Limb (tissue), 2 donors: ENCODE data around the gene SLC28A1.
"Not testable (repeated sequence)": the region's sequence is repeated elsewhere in the genome, so short reads cannot be mapped to it uniquely, and the experiment has no call there.

ENCODE experiments used
- DNase-seq, 2 donors: peaks; one replicate each; pipeline ENCODE4 v3.0.0-alpha.2; 2016; ENCODE audit errors: extremely low spot score in 2 of 2

Gene SLC28A1

GRCh38 chr15:84970843-84971242, 86.4 kb downstream of the SLC28A1 start:
- no peak for DNase-seq

- DNase-seq = no peak
Measured at GRCh38 chr15:84973492-84974460, 89.3 kb downstream of the SLC28A1 start.

GRCh38 chr15:84975871-84976351, 91.4 kb downstream of the SLC28A1 start:
- no peak for DNase-seq

GRCh38 chr15:84976746-84977345, 92.4 kb downstream of the SLC28A1 start:
- DNase-seq = no peak

GRCh38 chr15:84979651-84980050, 95.2 kb downstream of the SLC28A1 start:
- no peak for DNase-seq

GRCh38 chr15:84980196-84981053, 96.0 kb downstream of the SLC28A1 start:
- peak; percentile 79 to 90 for DNase-seq

- DNase-seq = peak; percentile 93 to 97
Measured at GRCh38 chr15:84981054-84981710, 96.7 kb downstream of the SLC28A1 start.

- DNase-seq = peak; percentile 37 to 69
Measured at GRCh38 chr15:84981711-84982300, 97.3 kb downstream of the SLC28A1 start, which contains the start of gene PDE8A. PDE8A (plus strand) TSS chr15:84981856; CDS start chr15:84982163, 307 bp downstream.

GRCh38 chr15:84982301-84982920, 97.9 kb downstream of the SLC28A1 start:
- peak in 1 of 2 donors; percentile 53 for DNase-seq

GRCh38 chr15:84983294-84983693, 98.8 kb downstream of the SLC28A1 start:
- no peak for DNase-seq

GRCh38 chr15:84983711-84984110, 99.2 kb downstream of the SLC28A1 start:
- DNase-seq = no peak

- DNase-seq = no peak
Measured at GRCh38 chr15:84985158-84985557, 100.7 kb downstream of the SLC28A1 start.

- DNase-seq = not testable (repeated sequence)
Measured at GRCh38 chr15:84987351-84987750, 102.9 kb downstream of the SLC28A1 start.

GRCh38 chr15:84987949-84988624, 103.6 kb downstream of the SLC28A1 start:
- DNase-seq = no peak

GRCh38 chr15:84988909-84989644, 104.6 kb downstream of the SLC28A1 start:
- no peak for DNase-seq

GRCh38 chr15:84990507-84990906, 106.0 kb downstream of the SLC28A1 start:
- DNase-seq = no peak

- no peak for DNase-seq
Measured at GRCh38 chr15:84991014-84991712, 106.7 kb downstream of the SLC28A1 start.
